SK-N-SH treated with all-trans-retinoic acid at 6 μM for 48 hours (cell line): Measurements from ENCODE around the gene WDR49.

Experiments used
- ARNTL ChIP-seq: fragments of 450-650 bp; formaldehyde crosslinking; IDR thresholded peaks from 2 replicates; pipeline ENCODE4 v1.5.0; 2020; ENCODE audit warnings: low read depth, mild to moderate bottlenecking, moderate library complexity, borderline replicate concordance
- CSRNP3 ChIP-seq: fragments of 250-450 bp; sonication (Bioruptor Pico); IDR thresholded peaks from 2 replicates; pipeline ENCODE4 v1.5.1; 2021; ENCODE audit warnings: mild to moderate bottlenecking, moderate library complexity
- ESRRG ChIP-seq: fragments of 250-450 bp; sonication (Bioruptor Pico); IDR thresholded peaks from 2 replicates; pipeline ENCODE4 v1.6.1; 2021; ENCODE audit warnings: mild to moderate bottlenecking
- ISL1 ChIP-seq: fragments of 250-450 bp; sonication (Bioruptor Pico); IDR thresholded peaks from 2 replicates; pipeline ENCODE4 v2.1.2; 2022; ENCODE audit warnings: mild to moderate bottlenecking, moderate library complexity
- OSR1 ChIP-seq: fragments of 250-450 bp; sonication (Bioruptor Pico); IDR thresholded peaks from 2 replicates; pipeline ENCODE4 v1.8.0; 2022; ENCODE audit warnings: moderate library complexity, mild to moderate bottlenecking, inconsistent platforms
- PATZ1 ChIP-seq: fragments of 250-450 bp; sonication (Bioruptor Pico); IDR thresholded peaks from 2 replicates; pipeline ENCODE4 v1.8.0; 2020; ENCODE audit warnings: mild to moderate bottlenecking, moderate library complexity, borderline replicate concordance
- RARB ChIP-seq: fragments of 250-450 bp; sonication (Bioruptor Pico); IDR thresholded peaks from 2 replicates; pipeline ENCODE4 v1.8.0; 2021; ENCODE audit warnings: mild to moderate bottlenecking, moderate library complexity
- TOX ChIP-seq: fragments of 250-450 bp; sonication (Bioruptor Pico); IDR thresholded peaks from 2 replicates; pipeline ENCODE4 v1.8.0; 2021; ENCODE audit warnings: mild to moderate bottlenecking, moderate library complexity, borderline replicate concordance
- TSHZ2 ChIP-seq: fragments of 250-450 bp; sonication (Bioruptor Pico); IDR thresholded peaks from 2 replicates; pipeline ENCODE4 v1.5.0; 2020; ENCODE audit warnings: mild to moderate bottlenecking, moderate library complexity
- ZFP30 ChIP-seq: fragments of 450-650 bp; formaldehyde crosslinking; IDR thresholded peaks from 2 replicates; pipeline ENCODE4 v1.5.0; 2022; ENCODE audit warnings: mild to moderate bottlenecking, moderate library complexity
- ZNF70 ChIP-seq: fragments of 450-650 bp; formaldehyde crosslinking; IDR thresholded peaks from 2 replicates; pipeline ENCODE4 v1.5.0; 2020; ENCODE audit warnings: mild to moderate bottlenecking, moderate library complexity
- ZNF8 ChIP-seq: fragments of 450-650 bp; formaldehyde crosslinking; IDR thresholded peaks from 2 replicates; pipeline ENCODE4 v1.5.0; 2020; ENCODE audit warnings: mild to moderate bottlenecking, moderate library complexity

- TF ChIP-seq ISL1: no peak
- TF ChIP-seq CSRNP3 (CRISPR knock-in tag): no peak
- TF ChIP-seq ARNTL (CRISPR knock-in tag): no peak
- TF ChIP-seq ZNF70 (CRISPR knock-in tag): no peak
- TF ChIP-seq PATZ1 (CRISPR knock-in tag): no peak
- TF ChIP-seq ZFP30 (CRISPR knock-in tag): no peak
- TF ChIP-seq RARB (CRISPR knock-in tag): no peak
- TF ChIP-seq TOX (CRISPR knock-in tag): no peak
- TF ChIP-seq TSHZ2: no peak
- TF ChIP-seq OSR1 (CRISPR knock-in tag): no peak
- TF ChIP-seq ESRRG (CRISPR knock-in tag): no peak
- TF ChIP-seq ZNF8 (CRISPR knock-in tag): no peak
These were observed 3.1 kb upstream of the WDR49 start for GRCh38 chr3:167656821-167657220.
